HUES6 (cell line): Measurements from ENCODE around the gene SLC43A1.

ENCODE experiments used
- H3K27ac ChIP-seq: 2 replicates; pipeline ENCODE4 v1.7.0; 2013; ENCODE audit warnings: low read depth, mild to moderate bottlenecking, low read length, inconsistent platforms
- H3K27me3 ChIP-seq: 2 replicates; pipeline ENCODE4 v1.6.1; 2013; ENCODE audit warnings: low read length; ENCODE audit not compliant: control insufficient read depth, insufficient read depth
- H3K36me3 ChIP-seq: 2 replicates; pipeline ENCODE4 v1.6.1; 2013; ENCODE audit warnings: low read length; ENCODE audit not compliant: control insufficient read depth, insufficient read depth
- H3K4me1 ChIP-seq: 2 replicates; pipeline ENCODE4 v1.6.1; 2013; ENCODE audit warnings: low read length; ENCODE audit not compliant: control insufficient read depth, insufficient read depth
- H3K4me3 ChIP-seq: 2 replicates; pipeline ENCODE4 v1.5.1; 2013; ENCODE audit warnings: low read depth, low read length
- H3K9ac ChIP-seq: one replicate; pipeline ENCODE4 v1.6.1; 2013; ENCODE audit warnings: mild to moderate bottlenecking, low read length
- H3K9me3 ChIP-seq: 2 replicates; pipeline ENCODE4 v1.6.1; 2013; ENCODE audit warnings: low read depth, low read length; ENCODE audit not compliant: control insufficient read depth, insufficient read depth

Gene SLC43A1

DNA sequence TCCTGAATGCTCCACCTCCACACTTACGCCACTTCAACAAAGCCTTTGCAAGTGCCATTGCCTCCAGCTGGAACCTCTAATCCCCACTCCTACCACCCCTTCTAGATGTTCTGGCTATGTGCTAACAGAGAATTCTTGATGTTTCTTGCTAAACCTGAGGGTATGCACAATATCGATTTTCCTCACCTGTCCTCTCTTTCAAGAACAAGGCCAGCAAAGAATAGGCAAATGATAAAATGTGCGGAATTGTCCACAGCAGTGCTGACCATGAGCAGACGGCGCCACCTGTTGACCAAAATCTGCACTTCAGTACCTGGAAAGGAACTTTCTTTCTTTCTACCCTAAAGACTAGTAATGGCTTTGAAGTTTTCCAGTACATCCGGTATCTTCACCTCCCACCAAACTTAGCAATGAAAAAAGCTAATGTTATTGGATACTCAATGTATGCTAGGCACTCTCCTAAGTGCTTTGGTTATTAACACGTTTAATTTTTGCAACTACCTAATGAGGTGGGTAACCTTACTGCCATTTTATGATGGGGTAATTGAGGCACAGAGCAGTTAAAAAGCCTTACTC is 11.6 kb upstream of the SLC43A1 start:
- Histone ChIP-seq H3K27ac (no peak overlapping the region), H3K9ac (peak overlapping the region; percentile 3)

DNA sequence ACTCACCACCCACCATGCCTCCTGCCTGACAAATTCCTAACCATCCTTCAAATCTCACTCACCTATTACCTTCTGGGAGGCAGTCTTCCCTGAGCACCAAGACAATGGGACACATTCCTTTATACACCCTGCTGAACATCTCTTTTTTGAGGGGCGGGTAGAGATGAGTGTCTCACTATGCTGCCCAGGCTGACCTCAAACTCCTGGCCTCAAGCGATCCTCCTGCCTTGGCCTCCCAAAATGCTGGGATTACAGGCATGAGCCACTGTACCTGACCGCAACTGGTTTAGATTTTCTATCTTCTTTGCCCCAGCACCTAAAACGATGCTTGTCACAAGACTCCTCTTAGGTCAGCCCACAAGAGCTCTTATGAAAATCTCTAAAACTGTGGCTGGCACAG is 7.9 kb upstream of the SLC43A1 start:
- no peaks in the 10 kb centered on the region for H3K27me3 ChIP-seq
- no peak overlapping the region for H3K9ac ChIP-seq
- no peak overlapping the region for H3K27ac ChIP-seq
- no peaks in the 10 kb centered on the region; the same call in 1 of the 2 replicates for H3K9me3 ChIP-seq
- H3K4me3 ChIP-seq = no peak overlapping the region
- H3K4me1 ChIP-seq = peaks cover 6% of the 10 kb centered on the region
- H3K36me3 ChIP-seq = peaks cover under 1% of the 10 kb centered on the region

More for the DNA sequence above, 11.6 kb upstream of the SLC43A1 start:
- Histone ChIP-seq H3K4me1 (peaks cover 15% of the 10 kb centered on the region), H3K4me3 (no peak overlapping the region), H3K27me3 (no peaks in the 10 kb centered on the region), H3K9me3 (no peaks in the 10 kb centered on the region; the same call in 1 of the 2 replicates), H3K36me3 (peaks cover 9% of the 10 kb centered on the region)

DNA sequence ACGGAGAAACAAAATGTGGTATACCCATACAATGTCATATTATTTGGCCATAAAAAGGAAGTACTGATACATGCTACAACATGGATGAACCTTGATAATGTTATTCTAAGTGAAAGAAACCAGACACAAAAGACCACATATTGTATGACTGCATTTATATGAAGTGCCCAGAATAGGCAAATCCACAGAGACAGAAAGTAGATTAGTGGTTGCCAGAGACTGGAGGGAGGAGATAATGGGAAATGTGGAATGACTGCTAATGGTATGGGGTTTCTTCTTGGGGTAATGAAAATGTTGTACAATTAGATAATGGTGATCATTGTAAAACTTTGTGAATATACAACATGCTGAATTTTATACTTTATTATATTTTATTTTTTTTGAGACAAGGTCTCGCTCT is 5.6 kb upstream of the SLC43A1 start:
- H3K9ac ChIP-seq = no peak overlapping the region
- no peak overlapping the region for H3K4me3 ChIP-seq
- no peaks in the 10 kb centered on the region; the same call in 1 of the 2 replicates for H3K9me3 ChIP-seq
- peaks cover 1% of the 10 kb centered on the region for H3K4me1 ChIP-seq
- H3K27me3 ChIP-seq = peaks cover 17% of the 10 kb centered on the region
- no peaks in the 10 kb centered on the region for H3K36me3 ChIP-seq
- no peak overlapping the region for H3K27ac ChIP-seq

DNA sequence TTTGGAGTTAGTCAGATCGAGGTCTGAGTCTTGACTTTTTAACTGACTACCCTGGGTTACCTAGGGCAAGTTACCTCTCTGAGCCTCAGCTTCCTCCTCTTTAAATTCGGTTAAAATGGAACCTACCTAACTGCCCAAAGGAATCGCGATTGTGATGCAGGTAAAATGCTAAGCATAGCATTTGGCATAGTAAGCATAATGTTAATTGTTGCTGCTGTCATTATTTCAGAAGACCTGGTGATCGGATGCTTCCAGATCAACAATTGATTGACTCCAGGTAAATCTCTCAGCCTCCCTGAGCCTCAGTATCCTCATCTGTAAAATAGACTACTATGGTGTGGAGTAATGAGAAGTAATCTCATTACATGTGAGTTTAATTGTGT is 550 bp upstream of the SLC43A1 start:
- peak overlapping the region; percentile 73 for H3K4me3 ChIP-seq
- no peaks in the 10 kb centered on the region for H3K36me3 ChIP-seq
- H3K9ac ChIP-seq = peak overlapping the region; percentile 45
- no peaks in the 10 kb centered on the region for H3K9me3 ChIP-seq
- no peak overlapping the region for H3K27ac ChIP-seq
- H3K27me3 ChIP-seq = peaks cover 39% of the 10 kb centered on the region
- peaks cover 16% of the 10 kb centered on the region for H3K4me1 ChIP-seq

DNA sequence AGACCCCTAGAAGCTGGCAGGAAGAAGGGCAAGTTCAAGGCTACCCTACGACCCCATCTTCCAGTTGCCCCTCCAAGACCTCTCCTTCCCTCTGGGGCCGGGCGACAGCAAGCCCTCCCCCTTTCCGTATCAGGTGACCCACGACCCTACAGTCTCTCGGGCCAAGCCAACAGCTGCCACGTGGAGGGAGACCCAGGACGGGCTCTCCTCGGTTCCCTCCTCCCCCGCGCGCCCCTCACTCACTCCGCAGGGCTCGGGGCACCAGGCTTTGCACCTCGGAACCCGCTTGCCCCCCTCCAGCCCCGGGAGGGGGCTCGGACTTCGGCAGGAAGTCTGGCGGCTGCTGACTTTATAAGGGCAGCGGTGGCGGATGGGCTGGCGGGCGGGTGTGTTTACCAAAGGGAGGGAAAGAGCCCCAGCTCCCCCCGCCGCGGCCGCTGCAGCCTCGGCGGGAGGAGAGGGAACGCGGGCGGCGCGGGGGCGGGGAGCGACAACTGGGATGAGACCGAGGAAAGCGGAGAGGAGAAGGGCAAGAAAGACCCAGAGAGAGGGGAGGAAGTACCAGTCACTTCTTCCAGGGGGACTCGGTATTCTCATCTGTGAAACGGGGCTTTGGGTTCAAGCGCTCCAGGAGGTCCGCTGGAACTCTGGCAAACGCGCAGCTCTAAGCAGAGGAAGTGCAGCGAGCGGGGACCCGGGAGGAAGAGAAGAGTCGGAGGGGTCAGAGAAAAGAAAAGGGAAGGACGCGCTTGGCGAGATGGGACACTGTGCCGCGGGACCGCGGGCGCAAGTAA is 767 bp downstream of the SLC43A1 start:
- Histone ChIP-seq H3K36me3 (no peaks in the 10 kb centered on the region), H3K4me3 (peak overlapping the region; percentile 73), H3K27me3 (peaks cover 39% of the 10 kb centered on the region), H3K9me3 (no peaks in the 10 kb centered on the region), H3K27ac (no peak overlapping the region), H3K9ac (peak overlapping the region; percentile 74), H3K4me1 (peaks cover 16% of the 10 kb centered on the region)

DNA sequence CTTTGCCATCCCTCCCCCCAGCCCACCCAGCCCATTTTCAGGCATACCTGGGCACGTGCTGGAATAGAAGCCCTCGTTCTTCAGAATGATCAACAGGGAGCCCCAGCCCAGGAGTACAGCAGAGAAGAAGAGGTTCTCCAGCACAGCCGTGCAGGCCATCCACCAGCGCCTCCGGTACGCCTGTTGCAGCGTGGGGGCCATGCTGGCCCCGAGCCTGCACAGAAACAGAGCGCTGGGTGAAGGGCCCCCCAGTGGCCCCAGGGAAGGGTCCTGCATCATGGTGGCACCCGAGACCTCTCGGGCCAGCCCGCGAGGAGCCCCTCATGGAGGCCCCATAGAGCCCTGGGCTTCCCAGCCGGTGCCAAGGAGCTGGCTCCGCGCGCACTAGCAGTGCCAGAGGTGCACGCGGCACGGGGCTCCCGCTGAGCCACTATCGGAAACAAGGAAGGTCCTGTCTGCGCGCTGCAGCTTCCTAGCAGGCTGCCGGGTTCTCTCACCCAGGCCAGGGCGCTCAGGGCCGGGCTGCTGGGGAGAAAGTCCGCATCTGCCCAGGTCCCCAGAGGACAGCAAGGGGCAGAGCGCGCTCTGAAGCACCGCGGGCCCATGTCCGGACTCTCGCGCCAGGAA is 1.5 kb downstream of the SLC43A1 start:
- peaks cover 16% of the 10 kb centered on the region for H3K4me1 ChIP-seq
- peak overlapping the region; percentile 74 for H3K9ac ChIP-seq
- no peak overlapping the region for H3K27ac ChIP-seq
- no peaks in the 10 kb centered on the region for H3K36me3 ChIP-seq
- H3K4me3 ChIP-seq = peak overlapping the region; percentile 73
- no peaks in the 10 kb centered on the region for H3K9me3 ChIP-seq
- peaks cover 39% of the 10 kb centered on the region for H3K27me3 ChIP-seq

DNA sequence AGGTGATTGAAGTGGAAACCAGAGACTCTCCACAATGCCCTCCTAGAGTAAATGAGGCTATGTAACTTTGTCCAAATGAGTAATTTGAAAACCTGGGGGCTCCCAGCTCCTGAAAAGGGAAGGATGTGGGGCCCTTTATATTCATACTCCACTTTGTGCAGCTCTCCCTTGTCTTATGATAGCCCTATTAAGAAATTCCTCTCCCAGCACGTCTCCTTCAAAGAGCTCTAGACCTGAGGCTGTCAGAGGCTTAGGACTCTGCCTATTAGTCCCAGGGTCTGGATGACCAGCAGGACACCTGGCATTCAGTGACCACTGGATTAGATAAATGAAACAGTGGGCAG is 2.1 kb downstream of the SLC43A1 start:
- no peaks in the 10 kb centered on the region for H3K9me3 ChIP-seq
- H3K4me3 ChIP-seq = peak overlapping the region; percentile 73
- no peak overlapping the region for H3K9ac ChIP-seq
- no peaks in the 10 kb centered on the region; the same call in 1 of the 2 replicates for H3K36me3 ChIP-seq
- H3K4me1 ChIP-seq = peaks cover 16% of the 10 kb centered on the region
- peaks cover 39% of the 10 kb centered on the region for H3K27me3 ChIP-seq
- H3K27ac ChIP-seq = no peak overlapping the region

DNA sequence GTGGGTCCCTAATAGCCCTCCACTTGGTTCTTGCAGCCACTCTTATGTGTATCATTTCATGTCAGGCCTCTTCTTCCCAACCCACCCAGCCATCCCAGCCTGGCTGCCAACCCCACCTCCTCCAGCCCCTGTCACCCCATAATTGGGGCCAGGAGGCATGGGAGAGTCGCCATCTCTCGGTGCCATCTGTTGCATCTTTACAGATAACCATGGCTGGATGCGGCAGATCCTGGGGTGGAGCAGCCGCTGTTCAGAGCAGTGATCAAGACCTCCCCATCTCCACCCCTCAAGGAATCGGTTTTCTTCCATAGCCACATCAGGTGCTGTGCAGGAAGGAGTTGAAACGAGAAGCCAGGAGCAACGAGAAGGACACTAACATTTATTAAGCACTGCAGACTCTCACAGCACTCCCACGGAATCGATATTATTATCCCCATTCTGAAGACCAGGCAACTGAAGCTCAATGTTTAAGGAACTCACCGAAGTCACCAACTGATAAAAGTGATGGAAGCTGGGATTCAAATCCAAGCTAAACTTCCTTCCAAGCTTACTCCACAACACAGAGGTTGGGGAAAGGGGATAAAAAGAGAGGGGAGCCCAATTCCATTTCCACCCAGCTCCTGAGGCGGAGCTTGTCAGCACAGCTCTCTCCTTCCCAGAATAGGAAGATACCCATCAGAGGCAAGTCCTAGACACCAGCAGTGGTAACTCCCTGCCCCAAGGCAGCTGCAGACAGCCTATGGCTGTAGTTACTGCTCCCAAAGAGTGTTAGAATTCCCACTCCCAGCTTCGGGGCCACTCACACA is 2.7 kb downstream of the SLC43A1 start:
- no peaks in the 10 kb centered on the region for H3K9me3 ChIP-seq
- H3K27me3 ChIP-seq = peaks cover 39% of the 10 kb centered on the region
- H3K27ac ChIP-seq = no peak overlapping the region
- no peak overlapping the region; the same call in 1 of the 2 replicates for H3K4me3 ChIP-seq
- no peaks in the 10 kb centered on the region; the same call in 1 of the 2 replicates for H3K36me3 ChIP-seq
- peaks cover 16% of the 10 kb centered on the region for H3K4me1 ChIP-seq
- no peak overlapping the region for H3K9ac ChIP-seq

DNA sequence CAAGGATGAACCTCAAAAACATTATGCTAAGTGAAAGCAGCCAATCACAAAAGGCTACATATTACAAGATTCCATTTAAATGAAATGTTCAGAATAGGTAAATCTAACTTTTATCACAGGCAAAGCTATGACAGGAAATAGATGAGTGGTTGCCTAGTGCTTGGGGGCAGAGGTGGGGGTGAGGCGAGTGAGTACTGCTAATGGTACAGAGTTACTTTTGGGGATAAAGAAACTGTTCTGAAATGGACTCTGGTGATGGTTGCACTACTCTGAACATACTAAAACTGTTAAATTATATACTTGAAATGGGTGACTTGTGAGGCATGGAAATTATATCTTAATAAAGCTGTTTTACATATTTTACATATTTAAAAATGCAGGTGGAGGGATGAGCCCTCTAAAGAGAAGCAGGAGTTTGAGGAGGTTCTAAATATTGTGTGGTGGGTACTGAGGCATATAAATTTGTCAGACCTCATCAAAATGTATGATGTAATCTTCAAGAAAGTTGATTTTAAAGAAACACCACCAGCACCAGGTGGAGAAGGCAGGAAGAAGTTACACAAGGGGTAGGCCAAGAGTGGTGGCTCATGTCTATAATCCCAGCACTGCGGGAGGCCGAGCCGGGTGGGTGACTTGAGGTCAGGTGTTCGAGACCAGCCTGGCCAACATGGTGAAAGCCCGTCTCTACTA is 3.6 kb downstream of the SLC43A1 start:
- H3K36me3 ChIP-seq = no peaks in the 10 kb centered on the region; the same call in 1 of the 2 replicates
- H3K27me3 ChIP-seq = peaks cover 29% of the 10 kb centered on the region
- H3K4me1 ChIP-seq = peaks cover 16% of the 10 kb centered on the region
- H3K9ac ChIP-seq = no peak overlapping the region
- H3K4me3 ChIP-seq = no peak overlapping the region
- no peak overlapping the region for H3K27ac ChIP-seq
- no peaks in the 10 kb centered on the region for H3K9me3 ChIP-seq
